HG03135 (cell line): ENCODE measurements around the gene DAW1.
"Not testable (repeated sequence)": the region's sequence is repeated elsewhere in the genome, so short reads cannot be mapped to it uniquely, and the experiment has no call there.

Experiments
- ATAC-seq: cut with Tn5 transposase; IDR thresholded peaks from one replicate; pipeline ENCODE4 v1.9.1; 2021; ENCODE audit warnings: mild to moderate bottlenecking, moderate library complexity; ENCODE audit not compliant: unreplicated experiment

Gene DAW1

GRCh38 chr2:227871375-227871791 lies at the start of gene DAW1:
TSS of gene DAW1 (plus strand) at chr2:227871631. CDS start at chr2:227871690, 59 bp downstream.
- ATAC-seq = peak; percentile 65

GRCh38 chr2:227822416-227823003 lies 48.9 kb upstream of the DAW1 start:
- ATAC-seq = no peak

- ATAC-seq = no peak
Observed at GRCh38 chr2:227823922-227824321, 47.5 kb upstream of the DAW1 start.

GRCh38 chr2:227824711-227825110 lies 46.7 kb upstream of the DAW1 start:
- ATAC-seq = no peak

- ATAC-seq = no peak
Observed at GRCh38 chr2:227826019-227826521, 45.4 kb upstream of the DAW1 start.

- no peak for ATAC-seq
Observed at GRCh38 chr2:227826563-227826962, 44.9 kb upstream of the DAW1 start.

GRCh38 chr2:227827143-227827542 lies 44.3 kb upstream of the DAW1 start:
- ATAC-seq = no peak

GRCh38 chr2:227828477-227828912 lies 42.9 kb upstream of the DAW1 start:
- no peak for ATAC-seq

- no peak for ATAC-seq
Observed at GRCh38 chr2:227829337-227829736, 42.1 kb upstream of the DAW1 start.

- no peak for ATAC-seq
Observed at GRCh38 chr2:227834423-227834822, 37.0 kb upstream of the DAW1 start.

- no peak for ATAC-seq
Observed at GRCh38 chr2:227834916-227835650, 36.3 kb upstream of the DAW1 start.

GRCh38 chr2:227839339-227840129 lies 31.9 kb upstream of the DAW1 start:
- not testable (repeated sequence) for ATAC-seq

GRCh38 chr2:227846831-227847230 lies 24.6 kb upstream of the DAW1 start:
- no peak for ATAC-seq

GRCh38 chr2:227848146-227848545 lies 23.3 kb upstream of the DAW1 start:
- no peak for ATAC-seq

- no peak for ATAC-seq
Observed at GRCh38 chr2:227848586-227848985, 22.8 kb upstream of the DAW1 start.

GRCh38 chr2:227849906-227850305 lies 21.5 kb upstream of the DAW1 start:
- ATAC-seq = no peak

- no peak for ATAC-seq
Observed at GRCh38 chr2:227853204-227853629, 18.2 kb upstream of the DAW1 start.

- ATAC-seq = no peak
Observed at GRCh38 chr2:227853765-227854271, 17.6 kb upstream of the DAW1 start.

- ATAC-seq = no peak
Observed at GRCh38 chr2:227855440-227855839, 16.0 kb upstream of the DAW1 start.

- no peak for ATAC-seq
Observed at GRCh38 chr2:227856697-227857096, 14.7 kb upstream of the DAW1 start.

GRCh38 chr2:227860221-227860641 lies 11.2 kb upstream of the DAW1 start:
- ATAC-seq = no peak
